ENCODE data around the gene LDB3.

DNA sequence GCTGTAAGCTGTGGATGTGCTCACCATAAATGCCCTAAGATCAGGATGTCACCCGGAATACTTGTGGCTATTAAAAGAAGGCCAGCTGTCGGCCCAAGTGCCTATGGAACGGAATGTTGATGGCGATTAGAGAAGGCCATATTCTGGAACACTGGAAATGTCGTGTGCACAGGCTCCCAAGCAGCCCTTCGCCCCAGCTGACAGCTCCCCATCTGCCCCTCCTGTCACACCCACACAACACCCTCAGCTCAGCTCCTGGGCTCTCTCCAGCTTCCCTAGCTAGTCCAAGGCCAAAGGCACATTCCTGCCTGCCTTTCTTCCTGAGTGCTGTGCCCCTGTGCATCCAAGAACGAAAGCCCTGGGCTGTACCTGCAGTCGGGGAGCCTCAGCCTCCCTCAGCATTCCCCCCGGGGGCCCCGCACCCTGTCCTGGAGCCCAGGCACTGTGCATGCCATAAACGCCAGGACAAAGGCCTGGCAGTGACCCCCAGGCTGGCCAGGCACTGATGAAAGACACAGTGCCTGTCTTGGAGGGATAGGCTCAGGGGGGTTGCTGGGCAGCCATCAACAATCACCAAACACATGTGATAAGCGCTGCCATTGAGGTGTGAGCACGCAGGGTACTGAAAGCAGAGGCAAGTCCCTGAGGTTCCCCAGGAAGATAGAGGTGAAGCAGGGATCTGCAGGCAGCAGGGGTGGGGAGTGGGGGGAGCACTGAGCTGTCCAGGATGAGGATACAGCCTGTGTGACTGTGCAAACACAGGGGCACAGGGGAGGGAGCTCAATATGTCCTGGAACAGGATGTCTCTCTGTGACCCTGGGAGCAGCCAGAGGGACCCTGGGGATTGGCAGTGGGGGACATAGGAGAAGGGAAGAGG lies 3.7 kb upstream of the LDB3 start:
- TF ChIP-seq, protein P1, sequence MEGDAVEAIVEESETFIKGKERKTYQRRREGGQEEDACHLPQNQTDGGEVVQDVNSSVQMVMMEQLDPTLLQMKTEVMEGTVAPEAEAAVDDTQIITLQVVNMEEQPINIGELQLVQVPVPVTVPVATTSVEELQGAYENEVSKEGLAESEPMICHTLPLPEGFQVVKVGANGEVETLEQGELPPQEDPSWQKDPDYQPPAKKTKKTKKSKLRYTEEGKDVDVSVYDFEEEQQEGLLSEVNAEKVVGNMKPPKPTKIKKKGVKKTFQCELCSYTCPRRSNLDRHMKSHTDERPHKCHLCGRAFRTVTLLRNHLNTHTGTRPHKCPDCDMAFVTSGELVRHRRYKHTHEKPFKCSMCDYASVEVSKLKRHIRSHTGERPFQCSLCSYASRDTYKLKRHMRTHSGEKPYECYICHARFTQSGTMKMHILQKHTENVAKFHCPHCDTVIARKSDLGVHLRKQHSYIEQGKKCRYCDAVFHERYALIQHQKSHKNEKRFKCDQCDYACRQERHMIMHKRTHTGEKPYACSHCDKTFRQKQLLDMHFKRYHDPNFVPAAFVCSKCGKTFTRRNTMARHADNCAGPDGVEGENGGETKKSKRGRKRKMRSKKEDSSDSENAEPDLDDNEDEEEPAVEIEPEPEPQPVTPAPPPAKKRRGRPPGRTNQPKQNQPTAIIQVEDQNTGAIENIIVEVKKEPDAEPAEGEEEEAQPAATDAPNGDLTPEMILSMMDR (IDR thresholded peaks at IDR 0.05): no peak
- no peak for TF ChIP-seq POLR2A (IDR thresholded peaks at IDR 0.05)
